Body of pancreas (tissue), 4 donors: ENCODE results near the gene DMRT1.
A peak's percentile ranks its signal among the peaks of the same experiment; 100 is the strongest.
"Not testable (repeated sequence)": the region's sequence is repeated elsewhere in the genome, so short reads cannot be mapped to it uniquely, and the experiment has no call there.

Experiments
- CTCF ChIP-seq, 7 experiments: fragments of 450-650 bp in 4 of 7; fragments of 200-600 bp in 3 of 7; sonication (generic) in 3 of 7; IDR thresholded peaks; one replicate each; pipeline ENCODE4 v1.5.1; 2016 to 2019; ENCODE audit warnings: antibody characterized with exemption in 7 of 7
- POLR2A ChIP-seq, 3 donors: fragments of 450-650 bp; IDR thresholded peaks; one replicate each; pipeline ENCODE4 v1.6.1; 2016; ENCODE audit warnings: antibody characterized with exemption in 3 of 3, mild to moderate bottlenecking in 2 of 3

- peak in 3 of 7 experiments; percentile 11 to 48 (median 35) for TF ChIP-seq CTCF (IDR thresholded peaks at IDR 0.05)
- not testable (repeated sequence) for TF ChIP-seq POLR2A (IDR thresholded peaks at IDR 0.05)
Measured at GRCh38 chr9:998299-999110, 157.0 kb downstream of the DMRT1 start.
